ENCODE data around the gene SFT2D3. TPM values are rescaled to one million over a fixed set of nuclear protein-coding genes. Genes with fewer than 3 reads are reported as not detected.

The SFT2D3 gene
- total and polyA plus RNA-seq, 2 of the 13 experiments (the other 11 are each of a cell fraction or from before 2014, with no cell fraction given): 8.3 to 9.4 TPM

DNA sequence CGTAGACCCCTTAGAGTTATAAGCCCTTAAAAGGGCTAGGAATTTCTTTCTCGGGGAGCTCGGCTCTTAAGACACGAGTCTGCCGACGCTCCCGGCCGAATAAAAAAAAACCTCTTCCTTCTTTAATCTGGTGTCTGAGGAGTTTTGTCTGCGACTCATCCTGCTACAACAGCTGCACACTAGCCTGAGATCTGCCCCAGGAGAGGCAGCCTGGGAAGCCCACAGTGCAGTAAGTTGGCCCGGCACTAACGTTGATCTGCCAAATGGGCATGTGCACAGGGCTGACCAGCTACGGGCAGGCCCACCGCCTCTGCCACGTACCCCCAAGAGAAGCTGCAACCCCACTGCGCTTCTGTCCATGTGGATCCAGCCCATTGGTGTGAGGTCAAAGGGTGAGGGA is 17.5 kb upstream of the SFT2D3 start:
- in situ Hi-C loops (cut with HindIII; ENCODE audit: extremely low pct_ligation_motif_present, low pct_unique_long_range_greater_than_20kb) (no loop called here), intact Hi-C loops (cut with micrococcal nuclease; ENCODE audit: unreplicated experiment) (no loop called here)
- Histone ChIP-seq H3K36me3 (replicated peaks in 1 of 2; ENCODE audit: control insufficient read depth in 1 of 2, insufficient read depth in 2 of 2, low read length in 2 of 2) (no peaks in the 10 kb centered on the region), H3K4me2 (ENCODE audit: low read depth, low read length) (no peak overlapping the region), H2AFZ (ENCODE audit: low read length) (no peak overlapping the region), H3K79me2 (ENCODE audit: insufficient read depth, low read length) (no peaks in the 10 kb centered on the region), H4K20me1 (ENCODE audit: insufficient read depth, low read length) (no peaks in the 10 kb centered on the region), H3K27me3 (ENCODE audit: control insufficient read depth in 1 of 2, insufficient read depth in 2 of 2, low read length in 2 of 2) (peaks cover 3 to 49% of the 10 kb centered on the region in 2 experiments), H3K4me1 (ENCODE audit: insufficient read depth, low read length) (peaks cover 15% of the 10 kb centered on the region), H3K27ac (ENCODE audit: extremely low read length, insufficient read depth, low read length) (no peak overlapping the region), H3K4me3 (replicated peaks in 1 of 3; ENCODE audit: insufficient read depth in 1 of 3, low read depth in 2 of 3, low read length in 3 of 3) (no peak overlapping the region), H3K9ac (ENCODE audit: insufficient read depth, low read depth, low read length) (no peak overlapping the region), H3K9me3 (ENCODE audit: low read length) (peaks cover 5% of the 10 kb centered on the region)
- 73% methylated on average over 12 of the region's 15 CpGs for WGBS (ENCODE audit: low lambda C conversion rate)
- DNase-seq (ENCODE audit: low spot score) (no peak), FAIRE-seq (no peak), ATAC-seq (no peak)
- no TSS peak for BruUV-seq (replicated peaks)
- ChIA-PET CTCF (ENCODE audit: low intra/inter-chr PET ratio, low total read pairs) (no interaction called here), POLR2A (interaction anchor here (0.7 kb wide), 1 partner anchor 9 kb away, joined by 3 read pairs; no protein-coding TSS in a partner anchor)
- TF ChIP-seq, protein P1, sequence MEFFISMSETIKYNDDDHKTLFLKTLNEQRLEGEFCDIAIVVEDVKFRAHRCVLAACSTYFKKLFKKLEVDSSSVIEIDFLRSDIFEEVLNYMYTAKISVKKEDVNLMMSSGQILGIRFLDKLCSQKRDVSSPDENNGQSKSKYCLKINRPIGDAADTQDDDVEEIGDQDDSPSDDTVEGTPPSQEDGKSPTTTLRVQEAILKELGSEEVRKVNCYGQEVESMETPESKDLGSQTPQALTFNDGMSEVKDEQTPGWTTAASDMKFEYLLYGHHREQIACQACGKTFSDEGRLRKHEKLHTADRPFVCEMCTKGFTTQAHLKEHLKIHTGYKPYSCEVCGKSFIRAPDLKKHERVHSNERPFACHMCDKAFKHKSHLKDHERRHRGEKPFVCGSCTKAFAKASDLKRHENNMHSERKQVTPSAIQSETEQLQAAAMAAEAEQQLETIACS (CRISPR knock-in tag; IDR thresholded peaks at IDR 0.05): no peak
- TF ChIP-seq SOX13 (IDR thresholded peaks at IDR 0.05) (no peak), SOX13 (CRISPR knock-in tag; conservative IDR thresholded peaks at IDR 0.05 in 1 of 2, IDR thresholded peaks at IDR 0.05 in 1 of 2) (no peak), MXD4 (CRISPR knock-in tag; IDR thresholded peaks at IDR 0.05) (no peak), POLR2G (IDR thresholded peaks at IDR 0.05; ENCODE audit: low read depth, low read length) (no peak), BORCS8-MEF2B (CRISPR knock-in tag; IDR thresholded peaks at IDR 0.05) (no peak), YY1 (IDR thresholded peaks at IDR 0.05; ENCODE audit: insufficient read depth, insufficient replicate concordance, low read depth, low read length) (no peak)
- TF ChIP-seq, protein P2, sequence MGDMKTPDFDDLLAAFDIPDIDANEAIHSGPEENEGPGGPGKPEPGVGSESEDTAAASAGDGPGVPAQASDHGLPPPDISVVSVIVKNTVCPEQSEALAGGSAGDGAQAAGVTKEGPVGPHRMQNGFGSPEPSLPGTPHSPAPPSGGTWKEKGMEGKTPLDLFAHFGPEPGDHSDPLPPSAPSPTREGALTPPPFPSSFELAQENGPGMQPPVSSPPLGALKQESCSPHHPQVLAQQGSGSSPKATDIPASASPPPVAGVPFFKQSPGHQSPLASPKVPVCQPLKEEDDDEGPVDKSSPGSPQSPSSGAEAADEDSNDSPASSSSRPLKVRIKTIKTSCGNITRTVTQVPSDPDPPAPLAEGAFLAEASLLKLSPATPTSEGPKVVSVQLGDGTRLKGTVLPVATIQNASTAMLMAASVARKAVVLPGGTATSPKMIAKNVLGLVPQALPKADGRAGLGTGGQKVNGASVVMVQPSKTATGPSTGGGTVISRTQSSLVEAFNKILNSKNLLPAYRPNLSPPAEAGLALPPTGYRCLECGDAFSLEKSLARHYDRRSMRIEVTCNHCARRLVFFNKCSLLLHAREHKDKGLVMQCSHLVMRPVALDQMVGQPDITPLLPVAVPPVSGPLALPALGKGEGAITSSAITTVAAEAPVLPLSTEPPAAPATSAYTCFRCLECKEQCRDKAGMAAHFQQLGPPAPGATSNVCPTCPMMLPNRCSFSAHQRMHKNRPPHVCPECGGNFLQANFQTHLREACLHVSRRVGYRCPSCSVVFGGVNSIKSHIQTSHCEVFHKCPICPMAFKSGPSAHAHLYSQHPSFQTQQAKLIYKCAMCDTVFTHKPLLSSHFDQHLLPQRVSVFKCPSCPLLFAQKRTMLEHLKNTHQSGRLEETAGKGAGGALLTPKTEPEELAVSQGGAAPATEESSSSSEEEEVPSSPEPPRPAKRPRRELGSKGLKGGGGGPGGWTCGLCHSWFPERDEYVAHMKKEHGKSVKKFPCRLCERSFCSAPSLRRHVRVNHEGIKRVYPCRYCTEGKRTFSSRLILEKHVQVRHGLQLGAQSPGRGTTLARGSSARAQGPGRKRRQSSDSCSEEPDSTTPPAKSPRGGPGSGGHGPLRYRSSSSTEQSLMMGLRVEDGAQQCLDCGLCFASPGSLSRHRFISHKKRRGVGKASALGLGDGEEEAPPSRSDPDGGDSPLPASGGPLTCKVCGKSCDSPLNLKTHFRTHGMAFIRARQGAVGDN (CRISPR knock-in tag; IDR thresholded peaks at IDR 0.05): 0 out of 2 replicates have a peak, but pooled peaks have one; percentile 23
- TF ChIP-seq, protein P3, sequence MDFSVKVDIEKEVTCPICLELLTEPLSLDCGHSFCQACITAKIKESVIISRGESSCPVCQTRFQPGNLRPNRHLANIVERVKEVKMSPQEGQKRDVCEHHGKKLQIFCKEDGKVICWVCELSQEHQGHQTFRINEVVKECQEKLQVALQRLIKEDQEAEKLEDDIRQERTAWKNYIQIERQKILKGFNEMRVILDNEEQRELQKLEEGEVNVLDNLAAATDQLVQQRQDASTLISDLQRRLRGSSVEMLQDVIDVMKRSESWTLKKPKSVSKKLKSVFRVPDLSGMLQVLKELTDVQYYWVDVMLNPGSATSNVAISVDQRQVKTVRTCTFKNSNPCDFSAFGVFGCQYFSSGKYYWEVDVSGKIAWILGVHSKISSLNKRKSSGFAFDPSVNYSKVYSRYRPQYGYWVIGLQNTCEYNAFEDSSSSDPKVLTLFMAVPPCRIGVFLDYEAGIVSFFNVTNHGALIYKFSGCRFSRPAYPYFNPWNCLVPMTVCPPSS (IDR thresholded peaks at IDR 0.05): no peak

Data from HepG2 (cell line).